Adipose tissue (tissue), 3 donors: Measurements from ENCODE around the gene BPGM. TPM values are rescaled to one million over a fixed set of nuclear protein-coding genes. Genes with fewer than 3 reads are reported as not detected.

ENCODE experiments used
- H3K27ac ChIP-seq: one replicate; pipeline ENCODE4 v1.5.1; 2013; ENCODE audit warnings: low read depth, low read length
- WGBS, 3 donors: extraction: QIAGEN DNeasy Blood & Tissue Kit; methylation state at CpG; one replicate each; pipeline ENCODE4 v1.1.7; 2013; 5-methylcytosine and 5-hydroxymethylcytosine counted together
- polyA plus RNA-seq, 3 donors: library from polyadenylated mRNA; stranded (reverse); fragments of 200-250 nt; gene quantifications; one replicate each; pipeline ENCODE4 v1.2.3, GENCODE V29; 2013
- donor health status: healthy with polysubstance abuse.
- donor health status: Bipolar disorder and iron deficiency.
- donor health status: healthy.

BPGM gene
- polyA plus RNA-seq, 3 donors = 5.8 to 17.9 (median 9.6) TPM

GRCh38 chr7:134690614-134691504 lies 44.2 kb downstream of the BPGM start:
- no peak overlapping the region for H3K27ac ChIP-seq
- 77 to 78% (median 77%) methylated on average over 12 of the region's 12 CpGs for WGBS, 3 donors

GRCh38 chr7:134691546-134692343 lies 45.1 kb downstream of the BPGM start:
- H3K27ac ChIP-seq = peak overlapping the region; percentile 46
- 45 to 67% (median 47%) methylated on average over 12 to 13 of the region's 13 CpGs for WGBS, 3 donors

GRCh38 chr7:134692344-134692705 lies 45.7 kb downstream of the BPGM start:
- 48 to 63% (median 61%) methylated on average over 2 of the region's 2 CpGs for WGBS, 3 donors
- no peak overlapping the region for H3K27ac ChIP-seq

DNA sequence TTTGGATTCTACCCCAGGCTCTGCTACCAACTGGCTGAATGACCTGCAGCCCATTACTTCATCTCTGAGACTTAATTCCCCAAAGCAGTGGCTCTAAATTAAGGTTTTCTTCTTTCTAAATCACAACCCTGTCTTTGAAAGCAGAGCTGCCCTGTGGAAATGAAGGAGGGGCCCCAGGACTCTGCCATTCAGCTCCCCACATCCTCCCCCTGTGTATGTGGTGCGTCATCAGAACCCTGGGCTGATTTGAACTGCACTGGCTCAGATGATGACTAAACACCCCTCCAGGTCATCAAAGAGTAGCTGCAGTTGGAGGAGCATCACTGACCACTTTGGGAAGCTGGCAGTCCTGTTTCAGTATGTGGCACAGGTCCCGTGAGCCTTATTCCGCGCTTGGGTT lies 46.6 kb downstream of the BPGM start:
- no peak overlapping the region for H3K27ac ChIP-seq

GRCh38 chr7:134694299-134694698 lies 47.6 kb downstream of the BPGM start:
- no peak overlapping the region for H3K27ac ChIP-seq
- WGBS, 3 donors = 66 to 81% (median 80%) methylated on average over 7 of the region's 7 CpGs

More for the DNA sequence above, 46.6 kb downstream of the BPGM start:
- 70 to 90% (median 79%) methylated on average over 4 of the region's 4 CpGs for WGBS, 3 donors

DNA sequence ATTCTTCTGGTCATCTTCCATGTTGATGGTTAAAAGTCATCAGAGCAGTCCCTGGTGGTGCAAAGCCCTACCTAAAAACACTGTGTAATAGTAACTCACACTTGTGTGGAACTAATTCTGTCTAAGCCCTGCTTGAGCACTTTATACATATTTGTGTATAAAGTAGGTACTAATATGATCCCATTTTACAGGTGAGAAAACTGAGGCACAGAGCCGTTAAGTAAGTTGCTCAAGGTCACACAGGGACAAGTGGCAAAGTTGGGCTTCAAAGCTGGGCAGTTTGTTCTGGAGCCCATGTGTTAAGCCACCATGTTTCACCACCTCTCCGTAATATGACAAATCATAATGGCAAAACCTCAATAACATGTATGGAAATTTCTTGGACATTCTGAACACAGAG lies 48.1 kb downstream of the BPGM start:
- no peak overlapping the region for H3K27ac ChIP-seq
- WGBS, 3 donors = 92 to 94% (median 93%) methylated on average over 2 of the region's 2 CpGs

- H3K27ac ChIP-seq = no peak overlapping the region
- WGBS, 3 donors = 59 to 71% (median 66%) methylated on average over 9 of the region's 9 CpGs
Measured at GRCh38 chr7:134695321-134695860, 48.7 kb downstream of the BPGM start.

DNA sequence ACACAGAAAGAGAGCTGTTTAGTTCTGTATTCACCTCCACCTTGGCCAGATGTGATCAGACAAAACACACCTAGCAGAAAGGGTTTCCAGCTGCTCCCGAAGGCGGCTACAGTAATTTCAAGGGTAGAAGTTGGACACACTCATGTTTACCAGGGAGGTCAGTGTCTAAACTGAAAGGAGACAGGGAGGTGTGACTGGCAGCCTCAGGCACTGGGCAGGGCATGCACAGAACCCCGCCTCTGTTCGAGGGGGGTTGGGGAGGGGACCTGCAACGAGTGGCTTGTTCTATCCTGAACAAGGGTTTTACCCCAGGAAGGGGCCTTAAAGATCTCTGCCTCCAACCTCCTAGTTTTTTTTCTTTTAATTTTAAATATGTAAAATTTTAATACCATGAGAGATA lies 49.6 kb downstream of the BPGM start:
- no peak overlapping the region for H3K27ac ChIP-seq

DNA sequence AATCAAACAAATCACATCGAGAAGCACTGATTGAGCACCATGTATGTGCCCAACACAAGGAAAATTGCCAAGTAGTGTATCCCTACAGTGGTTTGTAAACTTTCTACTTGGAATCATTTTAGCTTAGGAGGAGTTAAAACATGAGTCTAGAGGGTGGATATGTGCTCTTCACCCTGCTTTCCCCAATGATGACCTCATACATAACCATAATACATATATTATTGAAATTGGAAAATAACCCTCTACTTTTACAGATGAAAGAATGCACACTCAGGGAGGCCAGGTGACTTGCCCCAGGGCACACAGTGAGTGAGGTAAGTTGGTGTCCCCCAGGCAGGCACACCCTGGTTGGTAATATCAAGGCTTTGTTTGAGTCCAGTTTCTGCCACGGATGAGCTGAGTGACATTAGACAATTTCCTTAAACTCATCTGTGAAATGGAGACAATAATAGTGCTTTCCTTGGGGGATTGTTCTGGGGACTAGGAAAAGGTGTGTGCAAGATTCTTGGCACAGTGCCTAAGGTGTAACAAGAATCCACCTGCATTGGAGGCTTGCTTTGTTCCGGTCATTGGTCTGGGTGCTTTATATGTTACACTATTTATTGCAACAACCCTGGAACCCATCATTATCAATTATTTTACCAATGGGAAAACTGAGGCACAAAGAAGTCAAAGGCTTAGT lies 50.7 kb downstream of the BPGM start:
- WGBS, 3 donors = 85 to 92% (median 92%) methylated on average over 3 of the region's 3 CpGs
- no peak overlapping the region for H3K27ac ChIP-seq

More for the DNA sequence above, 49.6 kb downstream of the BPGM start:
- WGBS, 3 donors = 75 to 89% (median 86%) methylated on average over 5 of the region's 5 CpGs

DNA sequence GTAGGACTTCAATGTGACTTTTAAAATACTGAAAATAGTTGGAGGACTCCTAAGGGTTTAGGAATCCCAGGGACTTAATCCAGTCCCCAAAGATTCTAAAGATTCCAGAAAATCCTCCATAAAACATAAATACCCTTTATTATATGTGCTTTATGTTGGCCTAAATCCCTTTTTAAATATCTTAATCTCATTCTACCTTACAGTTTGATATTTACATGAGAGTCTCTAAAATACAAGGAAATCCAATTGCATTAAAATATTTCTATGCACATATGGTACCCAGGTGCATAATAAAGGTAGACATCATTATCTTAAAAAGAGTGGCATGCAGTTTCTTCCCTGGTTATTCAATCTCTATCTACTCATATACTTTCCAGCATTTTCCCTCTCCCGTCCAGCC lies 51.8 kb downstream of the BPGM start:
- WGBS, 3 donors = 96 to 100% (median 97%) methylated on average over 1 of the region's 1 CpG

DNA sequence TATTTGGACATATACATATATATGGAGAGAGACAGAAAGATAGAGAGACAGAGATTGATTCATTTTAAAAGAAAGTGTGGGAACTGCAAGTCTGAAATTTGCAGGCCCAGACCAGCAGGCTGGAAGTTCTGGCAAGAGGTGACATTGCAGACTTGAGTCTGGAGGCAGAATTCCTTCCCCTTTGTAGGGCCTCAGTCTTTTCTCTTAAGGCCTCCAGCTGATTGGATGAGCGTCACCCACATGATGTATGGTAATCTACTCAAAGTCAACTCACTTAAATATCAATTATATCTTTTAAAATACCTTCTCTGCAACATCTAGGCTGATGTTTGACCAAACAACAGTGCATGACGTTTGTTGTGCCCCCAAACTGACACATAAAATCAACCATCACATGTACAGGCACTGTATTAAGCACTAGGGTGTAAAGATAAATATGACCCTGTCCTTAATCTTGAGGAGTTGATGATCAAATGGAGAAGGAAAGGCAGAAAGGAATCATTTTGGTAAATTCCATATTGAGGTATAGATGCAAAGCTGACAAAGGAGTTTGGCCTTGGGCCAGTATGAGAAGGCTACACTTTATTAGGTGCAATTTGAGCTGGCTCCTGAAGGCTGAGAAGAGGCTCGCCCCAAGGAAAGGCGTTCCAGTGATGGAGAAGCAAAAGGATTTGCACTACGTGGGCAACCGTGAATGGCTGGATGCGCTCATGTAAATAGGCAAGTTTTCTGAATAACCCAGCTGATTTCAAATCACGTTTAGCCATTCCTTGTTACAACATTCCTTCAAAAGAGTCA lies 52.6 kb downstream of the BPGM start:
- no peak overlapping the region for H3K27ac ChIP-seq

More for the DNA sequence above, 51.8 kb downstream of the BPGM start:
- no peak overlapping the region for H3K27ac ChIP-seq

GRCh38 chr7:134699899-134700298 lies 53.2 kb downstream of the BPGM start:
- whole genome bisulfite sequencing, 3 donors = 83 to 85% (median 85%) methylated on average over 2 of the region's 2 CpGs
- H3K27ac ChIP-seq = no peak overlapping the region

More for the DNA sequence above, 52.6 kb downstream of the BPGM start:
- 78 to 85% (median 85%) methylated on average over 8 of the region's 8 CpGs for whole genome bisulfite sequencing, 3 donors

DNA sequence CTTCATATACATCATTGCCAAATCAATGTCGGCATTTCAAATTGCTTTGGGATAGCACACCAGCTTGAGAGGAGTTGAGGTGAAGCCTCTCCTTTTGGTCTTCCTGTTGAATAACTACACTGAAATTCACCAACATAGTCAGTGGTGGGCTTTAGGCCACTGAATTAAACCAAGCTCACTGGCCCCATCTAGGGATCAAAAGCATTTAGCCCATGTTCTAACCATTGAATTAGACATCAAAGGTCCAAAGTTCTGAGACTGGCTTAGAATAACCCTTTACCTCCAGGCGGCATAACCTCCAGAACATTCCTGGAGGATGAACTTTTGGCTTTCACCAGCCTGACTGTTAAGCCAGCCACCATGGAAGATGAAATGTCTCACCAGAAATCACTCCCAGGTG lies 54.6 kb downstream of the BPGM start:
- 85 to 91% (median 86%) methylated on average over 2 of the region's 2 CpGs for WGBS, 3 donors
- H3K27ac ChIP-seq = no peak overlapping the region

- 65 to 74% (median 74%) methylated on average over 10 of the region's 10 CpGs for WGBS, 3 donors
- H3K27ac ChIP-seq = no peak overlapping the region
Measured at GRCh38 chr7:134702366-134703240, 56.0 kb downstream of the BPGM start.

DNA sequence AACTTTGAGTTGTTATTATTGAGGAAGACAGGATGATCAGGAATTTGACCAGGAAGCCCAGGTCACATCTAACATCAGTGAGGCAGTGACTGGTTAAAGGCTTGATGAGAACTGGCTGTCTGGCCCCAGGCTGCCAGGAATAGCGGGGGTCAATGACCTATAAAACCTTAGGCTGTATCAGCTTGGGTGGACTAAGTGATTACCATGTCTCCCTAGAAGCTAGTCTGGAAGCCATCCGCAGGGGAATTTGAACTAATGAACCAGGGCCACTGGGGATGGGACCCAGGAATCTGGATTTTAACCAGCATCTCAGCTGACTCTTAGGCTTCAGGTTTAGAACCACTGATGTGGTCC lies 56.6 kb downstream of the BPGM start:
- 83 to 86% (median 86%) methylated on average over 2 of the region's 2 CpGs for WGBS, 3 donors
- H3K27ac ChIP-seq = peak overlapping the region; percentile 13

DNA sequence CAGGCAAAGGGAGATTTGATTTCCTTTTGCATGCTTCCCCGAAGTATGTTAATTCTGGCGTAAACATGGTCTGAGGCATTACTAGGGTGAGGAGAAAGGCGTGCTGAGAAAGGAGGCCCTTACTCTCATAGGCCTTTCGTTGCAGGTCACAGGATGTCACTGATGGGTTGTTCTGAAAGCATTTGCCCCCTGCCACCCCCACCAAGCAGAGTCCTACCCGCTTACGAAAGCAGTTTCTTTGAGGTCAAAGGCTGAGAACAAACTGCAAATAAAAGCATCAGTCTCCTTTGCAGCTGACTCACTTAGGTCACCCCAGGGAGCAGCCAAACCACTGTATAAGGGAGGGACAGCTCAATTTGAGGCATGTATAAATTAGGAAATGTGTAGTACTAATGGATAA lies 57.1 kb downstream of the BPGM start:
- WGBS, 3 donors = 58 to 73% (median 72%) methylated on average over 6 of the region's 6 CpGs
- no peak overlapping the region for H3K27ac ChIP-seq

- no peak overlapping the region for H3K27ac ChIP-seq
- WGBS, 3 donors = 87 to 96% (median 91%) methylated on average over 5 of the region's 5 CpGs
Measured at GRCh38 chr7:134704827-134705226, 58.2 kb downstream of the BPGM start.
